ENCODE measurements around the gene AOPEP.

GRCh38 chr9:95021166-95021886 is 294.8 kb downstream of the AOPEP start:
- TF ChIP-seq CTCF (conservative IDR thresholded peaks at IDR 0.05 in 1 of 2, IDR thresholded peaks at IDR 0.05 in 1 of 2; ENCODE audit: low read depth in 1 of 2, low read length in 2 of 2) (no peak), EZH2 (IDR thresholded peaks at IDR 0.05; ENCODE audit: low read length, missing control alignments) (no peak)
